Body of pancreas (tissue), 4 donors: ENCODE measurements around the gene CAMK2G. TPM values are rescaled to one million over a fixed set of nuclear protein-coding genes. Genes with fewer than 3 reads are reported as not detected.
A peak's percentile ranks its signal among the peaks of the same experiment; 100 is the strongest.

Source experiments
- ATAC-seq: fragments of 150-250 bp; one replicate; pipeline ENCODE4 v1.9.1; 2016
- DNase-seq, 4 donors: peaks; one replicate each; pipeline ENCODE4 v3.0.0-alpha.2; 2019
- H3K27ac ChIP-seq, 4 donors: fragments of 200-600 bp; sonication (generic); 1 replicate in 3 of 4; 2 replicates in 1 of 4; pipeline versions ENCODE4 v1.5.1 to v1.6.1; 2016 to 2019; ENCODE audit warnings: mild to moderate bottlenecking in 1 of 4, mixed read lengths in 1 of 4, moderate library complexity in 1 of 4
- H3K27me3 ChIP-seq, 2 donors: fragments of 200-600 bp; sonication (generic); one replicate each; pipeline ENCODE4 v1.6.0; 2016; ENCODE audit warnings: mild to moderate bottlenecking in 1 of 2
- H3K36me3 ChIP-seq, 2 donors: fragments of 200-600 bp; sonication (generic); replicated peaks in 1 of 2; 2 replicates each; pipeline ENCODE4 v1.5.1; 2016; ENCODE audit warnings: low read depth in 2 of 2; ENCODE audit not compliant: insufficient read depth in 1 of 2
- H3K4me1 ChIP-seq: fragments of 200-600 bp; sonication (generic); one replicate; pipeline ENCODE4 v1.6.0; 2016
- H3K4me3 ChIP-seq, 2 donors: fragments of 200-600 bp; sonication (generic); 1 replicate in 1 of 2; 2 replicates in 1 of 2; pipeline ENCODE4 v1.5.1; 2016 to 2019
- H3K9me3 ChIP-seq, 3 donors: fragments of 200-600 bp; sonication (generic); 1 replicate in 2 of 3; 2 replicates in 1 of 3; pipeline ENCODE4 v1.5.1; 2016
- CTCF ChIP-seq, 7 experiments: fragments of 450-650 bp in 4 of 7; fragments of 200-600 bp in 3 of 7; sonication (generic) in 3 of 7; IDR thresholded peaks; one replicate each; pipeline ENCODE4 v1.5.1; 2016 to 2019; ENCODE audit warnings: antibody characterized with exemption in 7 of 7
- POLR2A ChIP-seq, 3 donors: fragments of 450-650 bp; IDR thresholded peaks; one replicate each; pipeline ENCODE4 v1.6.1; 2016; ENCODE audit warnings: antibody characterized with exemption in 3 of 3, mild to moderate bottlenecking in 2 of 3
- WGBS, 2 donors: methylation state at CpG; one replicate each; pipeline ENCODE4 v1.1.5; 2017; 5-methylcytosine and 5-hydroxymethylcytosine counted together
- intact Hi-C: fragments of 100-400 bp; cut with DNase I; formaldehyde crosslinking; loops from one replicate; pipeline ENCODE4 v1.15.1; 2023
- total RNA-seq, 2 donors: library from RNA; depleted of rRNA; stranded (reverse); fragments of >200 nt; gene quantifications; one replicate each; pipeline ENCODE4 v1.1.0, GENCODE V29; 2016

The CAMK2G gene
- total RNA-seq, 2 donors from 2014 or later: 14.8 to 17.4 TPM

GRCh38 chr10:73815719-73816030 lies 58.7 kb downstream of the CAMK2G start:
- H3K27me3 ChIP-seq: no peaks in the 10 kb centered on the region
- TF ChIP-seq POLR2A (IDR thresholded peaks at IDR 0.05) (no peak), CTCF (IDR thresholded peaks at IDR 0.05) (no peak)
- H3K27ac ChIP-seq: no peak overlapping the region
- no peaks in the 10 kb centered on the region for H3K9me3 ChIP-seq
- no peaks in the 10 kb centered on the region for H3K36me3 ChIP-seq
- H3K4me3 ChIP-seq: no peak overlapping the region
- no peak for ATAC-seq
- DNase-seq: no peak
- H3K4me1 ChIP-seq: peaks cover 17% of the 10 kb centered on the region
- intact Hi-C loops: no loop called here

DNA sequence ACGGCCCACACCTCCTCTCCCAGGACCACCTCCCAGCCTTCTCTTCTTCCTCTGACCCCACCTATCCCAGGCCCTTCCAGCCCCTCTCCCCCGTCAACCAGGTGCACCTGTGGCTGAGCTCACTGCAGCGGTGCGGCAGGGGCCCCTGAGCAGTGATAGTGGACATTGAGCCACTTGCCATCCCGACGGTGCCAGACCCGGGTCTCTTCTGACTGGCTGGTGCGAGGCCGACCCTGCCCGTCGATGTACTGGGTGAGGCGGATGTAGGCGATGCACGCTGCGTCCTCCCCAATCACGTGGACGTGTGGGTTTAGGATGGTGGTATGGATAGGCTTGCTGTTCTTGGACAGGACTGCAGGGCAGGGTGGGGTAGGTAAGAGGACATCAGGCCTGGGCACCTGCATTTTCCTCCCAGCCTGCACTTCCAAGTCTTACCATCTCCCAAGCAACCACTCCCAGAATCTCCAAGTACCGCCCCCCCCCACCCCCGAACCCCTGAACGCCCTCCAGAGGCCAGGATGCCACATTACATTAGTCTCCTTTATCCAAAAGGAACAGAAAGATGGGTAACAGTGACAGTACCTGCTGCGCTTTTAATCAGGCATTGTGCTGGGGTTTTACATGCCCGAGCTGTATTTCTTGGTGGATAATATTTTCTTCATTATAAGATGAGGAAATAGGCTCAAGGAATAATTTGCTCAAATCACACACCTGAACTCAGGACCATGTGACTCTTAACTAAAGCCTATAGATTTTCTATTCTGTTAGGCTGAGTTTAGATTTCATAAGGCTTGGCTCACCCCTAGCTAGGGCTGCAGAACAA lies 59.2 kb downstream of the CAMK2G start:
- 84% methylated on average over 7 to 22 of the region's 22 CpGs for WGBS, 2 donors
- Histone ChIP-seq H3K9me3 (no peaks in the 10 kb centered on the region), H3K27ac (no peak overlapping the region), H3K27me3 (no peaks in the 10 kb centered on the region), H3K36me3 (no peaks in the 10 kb centered on the region), H3K4me1 (peaks cover 21% of the 10 kb centered on the region), H3K4me3 (no peak overlapping the region)
- intact Hi-C loops: no loop called here
- TF ChIP-seq POLR2A (IDR thresholded peaks at IDR 0.05) (no peak), CTCF (IDR thresholded peaks at IDR 0.05) (peak in 1 of 7 experiments; percentile 4)
- ATAC-seq (no peak), DNase-seq (no peak)

DNA sequence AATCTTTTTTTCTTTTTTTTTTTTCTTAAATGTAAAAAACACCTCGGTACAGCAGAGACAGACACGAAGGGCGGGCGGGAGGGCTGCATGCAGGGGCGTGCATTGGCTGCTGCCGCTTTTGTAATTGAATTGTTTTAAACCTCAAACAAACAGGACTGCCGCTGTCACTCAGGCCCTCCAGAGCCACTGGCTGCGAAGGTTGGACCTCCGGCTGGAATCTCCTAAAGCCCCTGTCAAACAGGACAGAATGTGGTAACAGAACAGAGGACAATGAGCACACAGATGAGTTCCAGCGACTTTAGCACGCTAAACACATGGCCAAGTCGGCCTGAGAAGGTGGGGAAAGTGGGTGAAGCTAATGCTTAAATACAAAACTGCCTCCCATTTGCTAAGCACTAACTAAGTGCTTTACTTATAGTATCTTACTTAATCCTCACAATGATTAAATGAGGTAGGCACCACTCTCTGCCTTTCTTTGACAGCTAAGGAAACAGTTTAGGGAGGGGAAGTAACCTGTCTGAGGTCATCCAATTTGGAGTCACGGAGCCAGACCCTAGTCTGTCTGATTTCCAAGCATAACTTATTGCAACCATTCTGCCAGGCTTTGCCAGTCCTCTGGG lies 60.0 kb downstream of the CAMK2G start:
- TF ChIP-seq POLR2A (IDR thresholded peaks at IDR 0.05) (no peak), CTCF (IDR thresholded peaks at IDR 0.05) (no peak)
- Histone ChIP-seq H3K27me3 (no peaks in the 10 kb centered on the region), H3K27ac (no peak overlapping the region), H3K4me1 (peaks cover 21% of the 10 kb centered on the region), H3K9me3 (no peaks in the 10 kb centered on the region), H3K36me3 (no peaks in the 10 kb centered on the region), H3K4me3 (no peak overlapping the region)
- intact Hi-C loops: no loop called here
- ATAC-seq (no peak), DNase-seq (no peak)
- WGBS, 2 donors: 88 to 89% methylated on average over 13 of the region's 13 CpGs

DNA sequence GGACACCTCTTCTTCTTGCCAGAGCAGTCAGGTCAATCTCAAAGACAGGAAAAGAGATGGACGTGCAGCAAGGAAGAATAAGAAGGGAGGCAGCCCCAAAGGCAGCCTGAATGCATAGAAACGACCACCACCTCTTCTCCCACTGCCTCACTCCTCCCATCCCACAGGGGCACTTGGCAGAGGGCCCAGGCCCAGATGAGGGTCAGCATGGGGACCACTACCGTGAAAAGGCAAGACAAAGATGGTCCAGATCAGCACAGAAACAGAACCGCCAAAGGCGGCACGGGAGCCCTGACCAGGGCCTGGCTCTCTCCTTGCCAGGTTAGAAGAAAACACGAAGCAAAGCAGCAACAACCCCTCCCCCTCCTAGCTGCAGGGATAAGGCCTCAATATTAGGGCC lies 61.0 kb downstream of the CAMK2G start:
- H3K4me3 ChIP-seq: no peak overlapping the region
- H3K36me3 ChIP-seq: no peaks in the 10 kb centered on the region
- DNase-seq (no peak), ATAC-seq (no peak)
- H3K4me1 ChIP-seq: peaks cover 23% of the 10 kb centered on the region
- no peaks in the 10 kb centered on the region for H3K27me3 ChIP-seq
- no peaks in the 10 kb centered on the region for H3K9me3 ChIP-seq
- no peak overlapping the region for H3K27ac ChIP-seq
- TF ChIP-seq POLR2A (IDR thresholded peaks at IDR 0.05): no peak
- no peak for TF ChIP-seq CTCF (IDR thresholded peaks at IDR 0.05)
- WGBS, 2 donors: 82 to 86% methylated on average over 7 of the region's 7 CpGs
- intact Hi-C loops: no loop called here

DNA sequence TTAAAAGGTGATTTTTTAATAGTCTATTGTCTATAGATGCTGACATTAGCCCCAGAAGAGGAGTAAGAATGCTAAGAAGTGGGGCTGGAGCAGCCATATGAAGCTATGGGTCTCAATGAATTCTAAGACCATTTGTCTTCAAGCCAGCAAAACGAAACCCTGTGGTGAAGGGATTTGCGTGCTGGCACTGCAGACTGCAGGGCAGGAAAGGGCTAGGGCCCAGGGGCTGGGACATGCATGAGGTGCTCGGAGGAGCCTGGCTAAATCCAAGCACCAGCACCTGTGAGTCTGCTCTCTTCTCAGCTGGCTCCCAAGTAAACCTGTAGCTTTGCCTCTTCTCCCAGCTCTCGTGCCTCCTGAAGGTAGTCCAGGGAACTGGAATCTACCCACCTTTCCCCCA lies 61.7 kb downstream of the CAMK2G start:
- intact Hi-C loops: no loop called here
- TF ChIP-seq POLR2A (IDR thresholded peaks at IDR 0.05) (no peak), CTCF (IDR thresholded peaks at IDR 0.05) (no peak)
- DNase-seq (no peak), ATAC-seq (no peak)
- Histone ChIP-seq H3K36me3 (no peaks in the 10 kb centered on the region), H3K27me3 (no peaks in the 10 kb centered on the region), H3K27ac (no peak overlapping the region), H3K4me3 (no peak overlapping the region), H3K9me3 (no peaks in the 10 kb centered on the region), H3K4me1 (peaks cover 25% of the 10 kb centered on the region)
- WGBS, 2 donors: 87 to 90% methylated on average over 4 of the region's 4 CpGs
